Upper lobe of left lung (tissue), 6 donors: ENCODE measurements around the gene RPL28. TPM values are rescaled to one million over a fixed set of nuclear protein-coding genes. Genes with fewer than 3 reads are reported as not detected.

ENCODE experiments used
- ATAC-seq, 2 donors: fragments of 200-7000 bp; cut with Tn5 transposase; one replicate each; pipeline ENCODE4 v1.9.1; 2022; ENCODE audit warnings: mild to moderate bottlenecking in 2 of 2, moderate library complexity in 2 of 2; ENCODE audit not compliant: low FRiP score in 2 of 2
- DNase-seq, 2 donors: peaks; one replicate each; pipeline ENCODE4 v3.0.0-alpha.2; 2019 to 2020
- H3K27ac ChIP-seq, 4 donors: fragments of 200-600 bp; sonication (generic); one replicate each; pipeline ENCODE4 v1.5.1; 2016 to 2019
- H3K27me3 ChIP-seq, 4 donors: fragments of 200-600 bp; sonication (generic); one replicate each; pipeline ENCODE4 v1.5.1; 2017 to 2019
- H3K36me3 ChIP-seq, 4 donors: fragments of 200-600 bp; sonication (generic); one replicate each; pipeline ENCODE4 v1.5.1; 2016 to 2019
- H3K4me1 ChIP-seq, 4 donors: fragments of 200-600 bp; sonication (generic); one replicate each; pipeline ENCODE4 v1.5.1; 2018 to 2019
- H3K4me3 ChIP-seq, 4 donors: fragments of 200-600 bp; sonication (generic); one replicate each; pipeline ENCODE4 v1.5.1; 2017 to 2019; ENCODE audit warnings: mild to moderate bottlenecking in 2 of 4, moderate library complexity in 1 of 4
- H3K9me3 ChIP-seq, 4 donors: fragments of 200-600 bp; sonication (generic); one replicate each; pipeline ENCODE4 v1.5.1; 2018 to 2019
- EP300 ChIP-seq, 4 donors: sonication (generic); formaldehyde crosslinking; IDR thresholded peaks; one replicate each; pipeline ENCODE4 v1.5.1; 2017; ENCODE audit warnings: antibody characterized with exemption in 4 of 4, control low read depth in 2 of 4
- POLR2A ChIP-seq, 4 donors: fragments of 450-650 bp; IDR thresholded peaks; one replicate each; pipeline ENCODE4 v1.5.1; 2016 to 2017; ENCODE audit warnings: antibody characterized with exemption in 4 of 4, mild to moderate bottlenecking in 2 of 4
- POLR2AphosphoS5 ChIP-seq, 2 donors: sonication (generic); formaldehyde crosslinking; IDR thresholded peaks; one replicate each; pipeline ENCODE4 v1.5.1; 2017; ENCODE audit warnings: antibody characterized with exemption in 2 of 2
- WGBS, 2 donors: methylation state at CpG; one replicate each; pipeline ENCODE4 v1.1.5; 2017 to 2018; 5-methylcytosine and 5-hydroxymethylcytosine counted together
- total RNA-seq, 6 donors: library from RNA; depleted of rRNA in 4 of 6; stranded (reverse); fragments of >200 nt in 4 of 6; gene quantifications; one replicate each; pipeline versions ENCODE4 v1.1.0 to v1.2.1, GENCODE V29; 2016 to 2021
- TF ChIP-seq, protein P1 (sequence below), 6 experiments: fragments of 450-650 bp in 4 of 6; fragments of 200-600 bp in 2 of 6; sonication (generic) in 2 of 6; IDR thresholded peaks; one replicate each; pipeline ENCODE4 v1.5.1; 2016 to 2019; ENCODE audit warnings: antibody characterized with exemption in 6 of 6
- donor health status: DM: no; HTN: no; CAD: no; lungs with moderate emphysema.
- donor health status: DM: no; HTN: yes; CAD: no; lungs with severe emphysema.

Gene RPL28
- total RNA-seq, 6 donors from 2014 or later, result 308 to 1,892 (median 534) TPM

DNA sequence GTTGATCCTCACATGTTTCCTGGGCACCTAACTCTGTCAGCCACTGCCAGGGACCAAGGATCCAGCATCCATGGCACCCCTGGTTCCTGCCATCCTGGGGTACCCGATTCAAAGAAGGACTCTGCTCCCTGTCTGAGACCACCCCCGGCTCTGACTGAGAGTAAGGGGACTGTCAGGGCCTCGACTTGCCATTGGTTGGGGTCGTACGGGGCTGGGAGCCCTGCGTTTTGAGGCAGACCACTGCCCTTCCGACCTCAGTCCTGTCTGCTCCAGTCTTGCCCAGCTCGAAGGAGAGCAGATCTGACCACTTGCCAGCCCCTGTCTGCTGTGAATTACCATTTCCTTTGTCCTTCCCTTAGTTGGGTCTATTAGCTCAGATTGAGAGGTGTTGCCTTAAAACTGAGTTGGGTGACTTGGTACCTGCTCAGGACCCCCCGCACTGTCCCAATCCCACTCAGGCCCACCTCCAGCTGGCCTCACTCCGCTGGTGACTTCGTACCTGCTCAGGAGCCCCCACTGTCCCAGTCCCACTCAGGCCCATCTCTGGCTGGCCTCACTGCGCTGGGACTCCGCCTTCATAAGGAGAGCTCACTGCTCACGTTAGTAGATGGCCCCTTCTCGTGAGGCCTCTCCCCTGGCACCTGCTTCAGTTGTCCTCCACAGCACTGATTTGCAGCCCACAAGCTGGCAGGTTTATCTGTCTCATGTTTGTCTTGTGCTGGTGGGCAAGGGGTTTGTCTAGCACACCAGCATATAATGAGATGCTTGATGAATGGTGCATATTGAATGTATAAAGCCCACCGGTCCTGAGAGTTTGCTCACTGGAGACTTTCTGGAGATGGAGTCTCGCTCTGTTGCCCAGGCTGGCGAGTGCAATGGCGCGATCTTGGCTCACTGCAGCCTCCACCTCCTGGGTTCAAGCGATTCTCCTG is 3.9 kb downstream of the RPL28 start:
- Histone ChIP-seq H3K9me3 (no peaks in the 10 kb centered on the region), H3K27me3 (no peaks in the 10 kb centered on the region), H3K27ac (no peak overlapping the region), H3K4me1 (peaks cover 30 to 45% (median 31%) of the 10 kb centered on the region in 4 donors), H3K36me3 (peaks cover 12 to 54% (median 41%) of the 10 kb centered on the region in 4 donors), H3K4me3 (no peak overlapping the region)
- TF ChIP-seq POLR2AphosphoS5 (IDR thresholded peaks at IDR 0.05), result no peak
- TF ChIP-seq EP300 (IDR thresholded peaks at IDR 0.05), result no peak
- TF ChIP-seq, protein P1, sequence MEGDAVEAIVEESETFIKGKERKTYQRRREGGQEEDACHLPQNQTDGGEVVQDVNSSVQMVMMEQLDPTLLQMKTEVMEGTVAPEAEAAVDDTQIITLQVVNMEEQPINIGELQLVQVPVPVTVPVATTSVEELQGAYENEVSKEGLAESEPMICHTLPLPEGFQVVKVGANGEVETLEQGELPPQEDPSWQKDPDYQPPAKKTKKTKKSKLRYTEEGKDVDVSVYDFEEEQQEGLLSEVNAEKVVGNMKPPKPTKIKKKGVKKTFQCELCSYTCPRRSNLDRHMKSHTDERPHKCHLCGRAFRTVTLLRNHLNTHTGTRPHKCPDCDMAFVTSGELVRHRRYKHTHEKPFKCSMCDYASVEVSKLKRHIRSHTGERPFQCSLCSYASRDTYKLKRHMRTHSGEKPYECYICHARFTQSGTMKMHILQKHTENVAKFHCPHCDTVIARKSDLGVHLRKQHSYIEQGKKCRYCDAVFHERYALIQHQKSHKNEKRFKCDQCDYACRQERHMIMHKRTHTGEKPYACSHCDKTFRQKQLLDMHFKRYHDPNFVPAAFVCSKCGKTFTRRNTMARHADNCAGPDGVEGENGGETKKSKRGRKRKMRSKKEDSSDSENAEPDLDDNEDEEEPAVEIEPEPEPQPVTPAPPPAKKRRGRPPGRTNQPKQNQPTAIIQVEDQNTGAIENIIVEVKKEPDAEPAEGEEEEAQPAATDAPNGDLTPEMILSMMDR (IDR thresholded peaks at IDR 0.05), result no peak
- TF ChIP-seq POLR2A (IDR thresholded peaks at IDR 0.05), result no peak
- DNase-seq (no peak), ATAC-seq (no peak)
- WGBS, 2 donors, result 87% methylated on average over 13 to 21 of the region's 21 CpGs

DNA sequence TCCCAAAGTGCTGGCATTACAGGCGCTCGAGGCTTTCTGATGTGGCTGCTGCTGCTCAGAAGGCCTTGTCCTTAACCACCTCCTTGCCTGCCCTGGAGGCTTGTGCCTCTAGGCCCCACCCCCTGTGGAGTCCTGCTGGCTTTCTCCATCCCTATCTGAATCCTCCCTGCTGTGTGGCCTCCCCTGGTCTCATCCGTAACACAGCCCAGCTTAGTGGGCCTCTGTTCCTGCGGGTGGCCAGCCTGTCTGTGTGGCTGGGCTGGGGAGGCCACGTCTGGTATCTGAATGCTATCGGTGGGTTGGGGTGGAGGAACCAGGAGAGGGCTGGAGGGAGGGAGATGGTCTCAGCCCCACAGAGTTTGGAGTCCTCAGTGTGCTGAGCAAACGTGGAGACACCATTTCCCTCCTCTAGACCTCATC is 4.7 kb downstream of the RPL28 start:
- no peaks in the 10 kb centered on the region for H3K9me3 ChIP-seq
- TF ChIP-seq POLR2AphosphoS5 (IDR thresholded peaks at IDR 0.05) (no peak), POLR2A (IDR thresholded peaks at IDR 0.05) (no peak), EP300 (IDR thresholded peaks at IDR 0.05) (no peak)
- TF ChIP-seq, protein P1 (IDR thresholded peaks at IDR 0.05), result no peak
- peaks cover 24 to 40% (median 28%) of the 10 kb centered on the region in 4 donors for H3K4me1 ChIP-seq
- WGBS, 2 donors, result 83% methylated on average over 6 to 7 of the region's 7 CpGs
- H3K4me3 ChIP-seq, result no peak overlapping the region
- no peaks in the 10 kb centered on the region for H3K27me3 ChIP-seq
- H3K27ac ChIP-seq, result no peak overlapping the region
- peaks cover 12 to 54% (median 41%) of the 10 kb centered on the region in 4 donors for H3K36me3 ChIP-seq
- no peak for DNase-seq
- ATAC-seq, result no peak

DNA sequence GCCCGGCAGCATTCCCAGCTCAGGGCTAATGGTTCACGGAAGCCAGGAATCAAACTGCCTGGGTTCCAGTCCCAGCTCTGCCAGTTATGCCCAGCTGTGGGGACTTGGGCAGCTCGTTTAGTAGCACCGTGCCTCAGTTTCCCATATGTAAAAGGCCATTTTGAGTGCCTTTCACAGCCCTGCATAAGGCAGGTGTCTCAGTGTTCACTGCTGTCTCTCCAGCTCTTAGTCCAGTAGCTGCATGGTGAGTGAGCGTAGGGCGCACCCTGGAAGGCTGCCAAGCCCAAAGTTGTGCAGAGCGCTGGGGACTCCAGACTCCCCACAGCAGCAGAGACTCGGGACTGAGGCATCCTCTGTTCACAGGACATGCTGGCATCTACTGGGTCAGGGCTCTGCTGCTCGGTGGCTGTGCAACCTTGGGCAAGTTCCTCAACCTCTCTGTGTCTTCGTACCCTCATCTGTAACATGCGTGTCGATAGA is 5.5 kb downstream of the RPL28 start:
- WGBS, 2 donors, result 89 to 96% methylated on average over 3 to 12 of the region's 12 CpGs
- H3K4me1 ChIP-seq, result peaks cover 24 to 40% (median 28%) of the 10 kb centered on the region in 4 donors

GRCh38 chr19:55391702-55392615 is 6.2 kb downstream of the RPL28 start:
- Histone ChIP-seq H3K4me1 (peaks cover 19 to 34% (median 23%) of the 10 kb centered on the region in 4 donors), H3K36me3 (peaks cover 12 to 48% (median 41%) of the 10 kb centered on the region in 4 donors), H3K9me3 (no peaks in the 10 kb centered on the region), H3K4me3 (no peak overlapping the region), H3K27me3 (no peaks in the 10 kb centered on the region), H3K27ac (no peak overlapping the region)
- DNase-seq, result no peak
- no peak for ATAC-seq
- WGBS, 2 donors, result 79 to 80% methylated on average over 18 of the region's 18 CpGs
- TF ChIP-seq EP300 (IDR thresholded peaks at IDR 0.05) (no peak), POLR2A (IDR thresholded peaks at IDR 0.05) (no peak), POLR2AphosphoS5 (IDR thresholded peaks at IDR 0.05) (no peak)
- TF ChIP-seq, protein P1 (IDR thresholded peaks at IDR 0.05), result no peak

More for the DNA sequence above, 5.5 kb downstream of the RPL28 start:
- Histone ChIP-seq H3K27ac (no peak overlapping the region), H3K36me3 (peaks cover 12 to 54% (median 41%) of the 10 kb centered on the region in 4 donors), H3K9me3 (no peaks in the 10 kb centered on the region), H3K4me3 (no peak overlapping the region), H3K27me3 (no peaks in the 10 kb centered on the region)
- no peak for DNase-seq
- TF ChIP-seq, protein P1 (IDR thresholded peaks at IDR 0.05), result no peak
- TF ChIP-seq EP300 (IDR thresholded peaks at IDR 0.05) (no peak), POLR2AphosphoS5 (IDR thresholded peaks at IDR 0.05) (no peak), POLR2A (IDR thresholded peaks at IDR 0.05) (no peak)
- ATAC-seq, result no peak
